Endometrial microvascular endothelial cells (primary cell): ENCODE measurements around the gene TTC39B. TPM values are rescaled to one million over a fixed set of nuclear protein-coding genes. Genes with fewer than 3 reads are reported as not detected.
"Not testable (repeated sequence)": the region's sequence is repeated elsewhere in the genome, so short reads cannot be mapped to it uniquely, and the experiment has no call there.

Source experiments
- in situ Hi-C: cut with HindIII; loops from 2 replicates; pipeline ENCODE4 v1.10.0; 2017; ENCODE audit warnings: low sequenced_read_pairs, low pct_unique_long_range_greater_than_20kb; ENCODE audit errors: inconsistent ontology term
- total RNA-seq: library from RNA; depleted of rRNA; stranded (reverse); fragments of >200 nt; gene quantifications from one replicate; pipeline ENCODE4 v1.2.3, GENCODE V29; 2015; ENCODE audit errors: inconsistent ontology term

The TTC39B gene
- total RNA-seq, 1 donor from 2014 or later, result 4.4 TPM

- in situ Hi-C loops, result no loop called here
These were observed 67.2 kb downstream of the TTC39B start for GRCh38 chr9:15239816-15240215.

- in situ Hi-C loops, result no loop called here
These were observed 68.4 kb downstream of the TTC39B start for GRCh38 chr9:15238646-15239045.

GRCh38 chr9:15235658-15236057 is 71.4 kb downstream of the TTC39B start:
- in situ Hi-C loops, result no loop called here

GRCh38 chr9:15233941-15234490 is 73.0 kb downstream of the TTC39B start:
- in situ Hi-C loops, result not testable (repeated sequence)

- in situ Hi-C loops, result not testable (repeated sequence)
These were observed 74.2 kb downstream of the TTC39B start for GRCh38 chr9:15232706-15233280.

GRCh38 chr9:15231788-15232635 is 75.0 kb downstream of the TTC39B start:
- in situ Hi-C loops, result no loop called here

- in situ Hi-C loops, result no loop called here
These were observed 77.6 kb downstream of the TTC39B start for GRCh38 chr9:15229409-15229808.

- in situ Hi-C loops, result no loop called here
These were observed 79.5 kb downstream of the TTC39B start for GRCh38 chr9:15227491-15227890.

- in situ Hi-C loops, result no loop called here
These were observed 81.4 kb downstream of the TTC39B start for GRCh38 chr9:15225564-15226126.

- in situ Hi-C loops, result no loop called here
These were observed 84.7 kb downstream of the TTC39B start for GRCh38 chr9:15222313-15222712.

GRCh38 chr9:15221746-15222145 is 85.3 kb downstream of the TTC39B start:
- in situ Hi-C loops, result no loop called here

GRCh38 chr9:15220658-15221318 is 86.2 kb downstream of the TTC39B start:
- in situ Hi-C loops, result no loop called here

GRCh38 chr9:15219546-15219945 is 87.5 kb downstream of the TTC39B start:
- in situ Hi-C loops, result no loop called here

- in situ Hi-C loops, result no loop called here
These were observed 88.0 kb downstream of the TTC39B start for GRCh38 chr9:15218994-15219393.

- in situ Hi-C loops, result no loop called here
These were observed 93.8 kb downstream of the TTC39B start for GRCh38 chr9:15213249-15213648.

GRCh38 chr9:15211815-15212495 is 95.1 kb downstream of the TTC39B start:
- in situ Hi-C loops, result no loop called here

- in situ Hi-C loops, result no loop called here
These were observed 95.7 kb downstream of the TTC39B start for GRCh38 chr9:15211160-15211814.

GRCh38 chr9:15206903-15207696 is 99.9 kb downstream of the TTC39B start:
- in situ Hi-C loops, result no loop called here
